G401.6 (cell line): ENCODE results near the gene PRKCB.

Source experiments
- FAIRE-seq: peaks from 2 replicates; lab custom pipeline; 2012; peaks lifted over from hg19 to GRCh38; lab: Jason Lieb, UNC

Gene PRKCB

DNA sequence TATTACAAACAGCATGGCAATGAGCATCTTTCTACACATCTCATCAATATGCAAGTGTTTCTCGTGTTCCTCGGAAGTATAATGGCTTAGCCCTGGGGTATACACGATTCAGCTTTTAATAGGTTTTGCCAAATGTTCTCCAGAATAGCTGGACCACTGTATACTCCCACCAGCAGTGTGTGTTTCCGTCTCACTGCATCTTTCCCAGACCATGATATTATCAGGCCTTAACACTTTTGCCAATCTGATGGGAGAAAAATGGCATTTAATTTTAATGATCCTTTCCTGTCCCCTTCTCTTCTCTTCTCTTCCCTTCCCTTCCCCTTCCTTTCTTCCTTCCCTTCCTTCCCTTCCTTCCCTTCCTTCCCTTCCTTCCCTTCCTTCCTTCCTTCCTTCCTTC, 30.8 kb downstream of the PRKCB start:
- no peak for FAIRE-seq

DNA sequence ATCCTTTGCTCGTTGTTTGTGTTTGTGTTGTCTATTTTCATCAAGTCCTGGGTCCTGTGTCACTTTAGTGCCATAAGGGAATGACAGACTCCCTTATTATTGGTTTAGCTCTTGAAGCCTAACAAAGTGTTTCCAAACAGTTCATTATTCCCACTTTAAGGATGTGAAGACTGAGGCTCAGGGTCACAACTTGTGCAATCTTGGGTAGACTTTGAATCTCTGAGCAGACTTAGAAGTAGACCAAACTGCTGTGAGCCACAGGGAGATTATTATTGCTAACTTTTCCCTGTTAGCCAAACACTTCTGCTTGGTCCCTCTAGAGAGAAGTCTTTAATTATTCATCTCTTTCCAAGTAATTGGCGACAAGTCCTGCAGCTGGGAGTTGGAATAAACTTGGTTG, 31.8 kb downstream of the PRKCB start:
- FAIRE-seq: no peak

DNA sequence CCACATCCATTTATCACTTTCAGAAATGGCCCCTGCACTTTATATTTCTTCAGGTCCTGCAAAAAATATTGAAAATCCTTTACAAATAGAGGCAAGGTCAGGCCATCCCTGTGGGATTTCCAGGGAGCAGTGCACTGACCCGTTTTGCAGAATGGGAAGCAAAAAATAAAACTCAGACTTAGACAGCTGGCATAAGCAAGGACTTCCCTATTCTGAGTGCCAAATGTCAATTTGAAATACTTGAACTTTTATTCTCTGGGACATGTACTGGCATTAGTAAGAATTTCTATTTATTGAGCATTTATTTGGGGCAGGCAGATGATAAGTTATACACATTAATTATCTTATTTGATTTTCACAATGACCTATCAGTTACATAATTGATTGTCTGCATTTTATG, 32.4 kb downstream of the PRKCB start:
- FAIRE-seq: no peak

DNA sequence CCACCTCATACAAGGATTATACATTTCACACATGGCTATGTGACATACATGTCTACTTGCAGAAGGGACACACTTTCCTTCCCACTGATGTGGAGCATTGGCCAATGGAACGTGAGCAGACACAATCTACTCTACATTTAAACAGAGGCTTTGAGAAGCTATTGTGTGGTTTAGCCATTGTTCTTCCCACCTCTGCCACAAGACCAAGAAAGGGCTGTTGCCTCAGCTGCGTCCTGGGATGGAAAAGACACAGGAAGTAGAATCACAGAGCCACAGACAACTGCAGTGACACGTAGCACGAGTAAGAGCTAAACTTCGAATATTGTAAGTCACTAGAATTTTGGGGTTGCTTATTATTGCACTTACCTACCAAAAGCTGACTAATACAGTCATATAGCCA, 33.3 kb downstream of the PRKCB start:
- no peak for FAIRE-seq

DNA sequence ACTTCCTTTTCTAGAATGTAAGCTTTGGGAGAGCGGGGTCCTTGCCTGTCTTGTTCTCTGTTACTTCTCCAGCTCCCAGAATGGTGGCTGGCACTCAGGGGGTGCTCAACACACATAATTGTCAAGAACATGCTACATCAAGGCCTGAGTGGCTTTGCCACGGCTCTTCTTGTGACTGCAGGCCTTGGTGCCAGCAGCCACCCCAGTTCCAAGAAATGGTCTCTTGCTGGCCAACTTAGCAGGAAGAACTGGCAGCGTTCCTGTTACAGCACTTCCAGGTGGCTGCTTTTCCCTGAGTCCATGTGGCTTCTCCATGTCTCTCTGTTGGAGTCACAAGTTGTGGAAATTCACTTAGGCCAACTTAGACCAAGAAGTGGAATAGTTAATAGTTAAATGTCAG, 36.1 kb downstream of the PRKCB start:
- no peak for FAIRE-seq

DNA sequence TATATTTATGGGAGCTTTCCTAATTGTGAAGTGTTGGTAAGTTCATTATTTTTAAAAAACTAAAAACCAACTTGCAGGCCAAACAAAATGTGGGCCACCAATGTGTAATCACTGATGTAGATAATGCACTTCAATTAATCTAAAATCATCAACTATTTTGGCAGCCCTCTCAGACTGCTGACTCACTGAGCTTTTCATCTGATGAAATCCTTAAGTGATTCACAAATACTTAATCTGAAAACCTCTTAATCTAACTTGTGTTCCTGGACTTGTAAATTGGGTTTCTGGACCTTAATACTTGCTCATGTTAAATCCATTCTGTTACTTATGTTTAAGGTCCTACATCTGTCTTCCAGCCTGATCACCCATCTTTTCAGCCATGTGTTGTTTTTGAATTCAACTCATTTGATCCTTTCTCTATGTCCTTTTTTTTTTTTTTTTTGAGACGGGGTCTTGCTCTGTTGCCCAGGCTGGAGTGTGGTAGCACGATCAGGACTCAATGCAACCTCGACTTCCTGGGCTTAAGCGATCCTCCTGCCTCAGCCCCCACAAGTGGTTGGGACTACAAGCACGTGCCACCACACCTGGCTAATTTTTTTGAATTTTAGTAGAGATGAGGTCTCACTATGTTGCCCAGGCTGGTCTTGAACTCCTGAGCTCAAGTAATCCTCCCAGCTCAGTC, 39.0 kb downstream of the PRKCB start:
- FAIRE-seq: no peak

DNA sequence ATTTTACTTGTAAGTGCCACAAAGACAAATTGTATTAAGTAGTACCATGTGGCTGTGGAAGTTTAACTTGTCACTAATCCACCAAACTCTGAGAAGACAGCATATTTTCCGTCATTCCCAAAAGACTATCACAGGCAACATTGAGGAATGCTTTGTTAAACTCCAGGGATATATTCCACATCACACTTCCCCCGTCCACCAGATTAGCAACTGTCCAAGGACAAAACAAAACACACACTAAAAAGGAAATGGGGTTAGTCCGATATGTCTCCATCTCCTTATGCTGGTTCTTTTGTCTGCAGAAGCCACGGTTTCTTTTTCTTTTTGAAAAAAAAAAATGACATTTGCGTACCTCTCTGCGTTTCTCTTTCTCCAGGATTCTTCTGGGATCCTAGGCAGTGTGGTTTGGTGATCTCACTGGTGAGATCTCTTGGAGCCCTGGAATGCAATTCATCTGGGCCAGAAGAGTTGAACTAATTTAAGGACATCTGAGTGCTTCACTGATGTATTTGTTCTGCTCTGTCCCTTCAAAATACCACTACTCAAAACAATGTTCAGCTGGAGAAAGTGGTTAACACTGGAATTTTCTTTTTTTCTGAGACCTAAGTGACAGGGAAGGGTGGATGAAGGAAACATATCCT, 40.6 kb downstream of the PRKCB start:
- FAIRE-seq: no peak

DNA sequence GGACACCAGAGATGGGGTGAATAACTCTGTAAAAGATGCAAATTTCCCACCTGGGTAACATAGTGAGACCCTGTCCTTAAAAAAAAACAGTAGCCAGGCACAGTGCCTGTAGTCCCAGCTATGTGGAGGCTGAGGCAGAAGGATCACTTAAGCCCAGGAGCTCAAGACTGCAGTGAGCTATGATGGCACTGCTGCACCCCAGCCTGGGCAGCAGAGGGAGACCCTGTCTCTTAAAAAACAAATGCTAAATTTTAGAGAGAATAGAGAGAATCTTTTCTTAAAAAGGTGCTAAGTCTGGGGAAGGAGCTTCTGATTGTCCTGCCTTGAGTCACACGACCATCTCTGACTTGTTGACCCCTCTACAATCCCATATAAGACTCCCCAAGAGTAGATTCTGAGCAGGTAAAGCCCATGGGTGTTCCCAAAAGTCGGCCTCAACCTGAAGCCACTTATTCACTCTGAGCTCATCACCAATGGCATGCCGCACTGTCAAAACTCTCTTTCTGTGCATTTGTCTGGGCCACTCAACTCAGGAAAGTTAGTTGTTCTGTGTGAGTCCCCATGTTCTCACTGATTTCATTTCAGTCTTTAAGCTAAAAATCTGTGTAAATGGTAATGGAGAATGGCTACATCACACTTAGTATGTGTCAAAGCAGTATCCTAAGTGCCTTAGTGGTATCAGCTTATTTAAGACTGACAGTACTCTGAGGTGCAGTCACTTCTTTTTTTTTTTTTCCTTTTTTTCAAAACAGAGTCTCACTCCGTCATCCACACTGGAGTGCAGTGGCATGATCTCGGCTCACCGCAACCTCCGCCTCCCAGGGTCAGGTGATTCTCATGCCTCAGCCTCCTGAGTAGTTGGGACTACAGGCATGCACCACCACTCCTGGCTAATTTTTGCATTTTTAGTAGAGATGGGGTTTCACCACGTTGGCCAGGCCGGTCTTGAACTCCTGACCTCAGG, 41.6 kb downstream of the PRKCB start:
- no peak for FAIRE-seq

DNA sequence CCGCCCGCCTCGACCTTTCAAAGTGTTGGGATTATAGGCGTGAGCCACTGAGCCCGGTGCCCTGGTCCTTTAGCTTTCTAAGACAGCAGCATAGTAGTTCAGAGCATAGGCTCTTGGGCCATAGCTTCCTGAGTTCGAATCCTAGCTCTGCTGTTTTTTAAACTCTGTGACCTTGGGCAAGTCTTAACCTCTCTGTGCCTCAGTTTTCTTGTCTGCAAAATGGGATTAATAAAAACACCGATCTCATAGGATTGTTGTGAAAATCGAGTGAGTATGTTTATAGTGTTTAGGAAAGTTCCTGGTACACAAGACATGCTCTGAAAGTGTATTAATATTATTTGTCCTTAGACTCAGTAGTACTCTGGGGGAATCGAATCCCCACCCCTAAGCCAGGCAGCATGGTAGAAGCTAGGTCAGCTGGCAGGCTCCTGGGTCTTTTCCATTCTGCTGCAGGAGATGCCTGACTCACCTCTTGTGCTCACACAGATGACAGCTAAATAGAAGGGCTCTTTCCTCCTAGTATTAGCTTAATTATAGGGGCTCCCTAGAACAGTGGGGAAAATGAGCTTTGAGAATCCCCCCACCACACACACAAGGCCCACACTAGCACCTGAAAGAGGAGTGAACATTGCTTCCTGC, 44.1 kb downstream of the PRKCB start:
- no peak for FAIRE-seq

DNA sequence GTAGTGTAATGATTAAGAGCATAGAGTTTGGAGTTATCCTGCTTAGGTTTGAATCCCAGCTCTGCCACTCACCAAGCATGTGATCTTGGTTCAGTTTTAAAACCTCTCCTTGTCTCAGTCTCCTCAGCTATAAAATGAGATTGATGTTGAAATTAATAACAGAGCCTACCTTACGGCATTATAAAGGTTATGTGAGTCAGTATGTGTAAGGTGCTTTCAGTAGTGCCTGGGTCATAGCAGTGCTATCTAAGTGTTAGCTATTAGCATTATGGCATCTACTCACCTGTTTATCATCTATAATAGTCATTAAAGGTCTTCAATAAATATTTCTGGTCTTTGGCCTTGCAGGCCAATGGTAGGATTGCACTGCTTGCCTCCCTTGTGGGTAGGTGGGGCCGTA, 53.4 kb downstream of the PRKCB start:
- no peak for FAIRE-seq

DNA sequence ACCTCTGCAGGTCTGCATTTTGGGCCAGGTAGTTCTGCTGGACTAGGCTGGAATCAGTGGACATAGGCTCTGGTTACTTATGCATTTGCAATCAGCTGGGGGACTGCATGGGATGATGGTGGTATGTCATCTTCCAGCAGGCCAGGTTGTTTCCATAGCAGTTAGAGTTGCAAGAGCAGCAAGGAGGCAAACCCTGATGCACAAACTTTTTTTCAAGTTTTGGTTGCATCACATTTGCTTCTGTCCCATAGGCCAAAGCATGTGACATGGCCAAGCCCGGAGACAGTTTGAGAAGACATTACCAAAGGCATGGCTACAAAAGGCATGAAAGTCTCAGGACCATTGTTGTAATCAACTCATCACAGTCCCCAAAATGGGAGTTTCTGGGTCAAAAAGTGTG, 58.2 kb downstream of the PRKCB start:
- FAIRE-seq: no peak

DNA sequence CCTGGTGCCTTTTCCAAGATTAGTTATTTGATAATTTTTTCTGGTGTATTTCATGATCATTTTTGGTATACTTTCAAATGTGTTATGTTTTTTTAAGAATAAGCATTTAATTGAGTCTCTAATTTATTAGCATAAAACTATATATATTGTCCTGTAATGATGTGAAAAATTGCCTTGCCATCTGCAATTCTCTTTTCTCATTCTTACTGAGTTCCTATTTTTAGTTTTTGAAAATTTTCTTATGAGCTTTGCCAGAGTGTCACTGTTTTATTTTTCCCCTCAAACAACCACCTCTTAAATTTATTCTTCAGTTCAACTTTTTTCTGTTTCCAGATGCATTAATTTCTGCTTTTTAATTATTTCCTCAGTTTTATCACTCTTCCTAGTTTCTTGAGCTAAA, 59.3 kb downstream of the PRKCB start:
- no peak for FAIRE-seq

DNA sequence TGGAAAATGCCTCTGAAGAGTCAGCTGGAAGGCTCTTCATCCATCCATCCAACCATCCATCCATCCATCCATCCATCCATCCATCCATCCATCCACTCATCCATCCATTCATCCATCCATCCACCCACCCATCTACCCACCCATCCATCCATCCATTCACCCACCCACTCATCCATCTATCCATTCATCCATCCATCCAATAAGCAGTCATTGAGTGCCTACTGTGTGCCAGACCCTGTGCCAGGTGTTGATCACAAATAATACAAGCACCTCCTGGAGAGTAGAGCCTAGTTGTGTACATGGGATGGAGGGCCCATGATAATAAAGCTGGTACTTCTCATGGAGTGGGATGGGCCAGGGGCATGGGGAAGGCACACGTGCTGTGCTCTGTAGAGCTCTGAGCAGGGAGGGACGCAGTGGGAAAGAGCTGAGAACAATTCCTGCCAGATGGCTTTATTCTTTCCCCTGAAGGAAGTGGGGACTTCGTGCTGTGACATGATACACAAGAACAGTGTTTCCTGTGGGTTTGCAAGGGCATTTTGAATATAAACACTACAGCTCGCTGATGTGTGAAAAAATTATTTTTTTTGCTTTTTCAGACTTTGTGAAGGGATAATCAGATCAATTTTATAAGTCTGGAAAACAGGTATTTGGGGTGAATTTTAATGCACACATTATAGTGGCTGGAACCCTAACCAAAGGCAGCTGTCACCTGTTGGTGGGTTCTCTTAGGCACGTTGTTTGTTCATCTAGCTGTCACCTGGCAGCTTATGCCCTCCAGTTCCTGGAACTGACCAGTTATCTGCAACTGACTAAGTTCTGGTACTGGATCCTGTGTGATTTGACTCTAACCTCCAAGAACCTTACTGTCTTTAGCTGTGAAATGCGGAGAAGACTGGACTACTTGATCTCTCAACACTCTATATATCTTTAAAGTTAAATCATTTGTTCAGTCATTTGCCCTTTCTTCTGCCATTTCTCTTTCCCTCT, 61.3 kb downstream of the PRKCB start:
- no peak for FAIRE-seq

DNA sequence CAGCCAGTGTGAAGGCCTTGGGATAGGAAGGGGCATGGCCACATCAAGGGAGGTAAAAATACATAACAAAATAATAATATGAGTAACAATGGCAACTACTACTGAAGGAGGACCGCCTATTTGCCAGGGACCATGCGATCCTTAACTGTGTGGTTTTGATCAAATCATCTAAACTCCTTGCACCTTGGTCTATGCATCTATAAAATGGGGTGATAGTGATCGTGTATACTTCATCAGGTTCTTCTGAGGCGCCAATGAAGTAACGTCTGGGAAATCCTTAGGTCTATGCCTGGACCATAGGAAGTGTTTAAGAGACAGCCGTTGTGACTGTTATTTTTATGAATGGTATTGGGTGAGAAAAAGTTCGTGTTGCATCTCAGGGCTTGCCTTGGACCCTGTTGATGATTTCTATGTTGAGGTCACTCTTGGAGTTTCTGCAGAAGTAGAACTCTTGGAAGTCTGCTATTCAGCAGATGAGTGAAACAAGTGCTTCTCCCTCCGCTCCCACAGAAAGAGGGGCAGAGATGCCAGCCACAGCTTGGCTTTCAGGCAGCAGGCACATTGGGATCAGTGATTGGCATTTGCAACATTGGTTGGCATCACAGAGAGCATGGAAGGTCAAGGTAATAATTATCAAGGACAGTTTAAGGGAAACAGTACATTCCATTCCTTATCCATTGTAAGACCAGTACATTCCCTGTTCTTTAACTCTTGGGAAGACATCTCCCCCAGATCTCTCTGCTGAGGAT, 63.1 kb downstream of the PRKCB start:
- FAIRE-seq: no peak

DNA sequence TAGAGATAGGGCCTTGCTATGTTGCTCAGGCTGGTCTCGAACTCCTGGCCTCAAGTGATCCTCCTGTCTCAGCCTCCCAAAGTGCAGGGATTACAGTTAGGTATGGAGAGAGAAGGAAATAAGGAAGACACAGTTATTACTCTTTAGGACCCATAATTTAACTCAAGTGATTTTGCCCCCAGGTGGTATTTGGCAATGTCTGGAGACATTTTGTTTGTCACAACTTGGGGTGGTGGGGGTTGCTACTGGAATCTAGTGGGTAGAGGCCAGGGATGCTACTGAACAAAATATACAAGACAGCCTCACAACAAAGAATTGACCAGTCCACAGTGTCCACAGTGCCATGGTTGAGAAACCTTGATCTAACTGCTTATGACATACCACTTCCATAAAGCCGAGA, 64.1 kb downstream of the PRKCB start:
- no peak for FAIRE-seq

DNA sequence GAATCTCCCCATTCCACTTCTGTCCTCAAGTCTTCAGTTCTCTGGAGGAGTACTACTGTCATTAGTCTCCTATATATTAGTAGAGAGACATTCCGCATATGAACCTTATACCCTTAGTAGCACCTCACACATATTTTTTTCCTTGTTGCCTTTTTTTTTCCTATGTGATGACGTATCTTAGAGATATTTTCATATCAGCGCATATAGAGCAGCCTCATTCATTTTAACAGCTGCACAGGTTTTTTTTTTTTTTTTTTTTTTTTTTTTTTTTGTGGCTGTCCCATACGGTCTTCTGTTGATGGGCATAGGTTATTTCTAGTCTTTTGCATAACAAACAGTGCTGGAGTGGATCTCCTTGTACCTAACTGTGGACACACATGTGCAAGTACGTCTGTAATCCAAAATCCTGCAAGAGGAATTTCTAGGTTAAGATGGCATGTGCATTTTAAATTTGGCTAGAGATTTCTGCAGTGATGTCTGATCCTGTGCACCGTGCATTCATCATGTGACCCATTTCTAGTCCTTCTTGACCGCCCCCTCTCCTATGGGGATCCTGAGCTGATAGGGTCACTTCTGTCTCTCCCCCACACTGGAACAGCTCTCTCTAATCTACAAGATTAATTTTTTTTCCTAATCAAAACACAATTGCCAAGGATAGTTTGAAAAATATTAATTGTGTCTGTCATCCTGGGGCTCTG, 64.8 kb downstream of the PRKCB start:
- FAIRE-seq: no peak

DNA sequence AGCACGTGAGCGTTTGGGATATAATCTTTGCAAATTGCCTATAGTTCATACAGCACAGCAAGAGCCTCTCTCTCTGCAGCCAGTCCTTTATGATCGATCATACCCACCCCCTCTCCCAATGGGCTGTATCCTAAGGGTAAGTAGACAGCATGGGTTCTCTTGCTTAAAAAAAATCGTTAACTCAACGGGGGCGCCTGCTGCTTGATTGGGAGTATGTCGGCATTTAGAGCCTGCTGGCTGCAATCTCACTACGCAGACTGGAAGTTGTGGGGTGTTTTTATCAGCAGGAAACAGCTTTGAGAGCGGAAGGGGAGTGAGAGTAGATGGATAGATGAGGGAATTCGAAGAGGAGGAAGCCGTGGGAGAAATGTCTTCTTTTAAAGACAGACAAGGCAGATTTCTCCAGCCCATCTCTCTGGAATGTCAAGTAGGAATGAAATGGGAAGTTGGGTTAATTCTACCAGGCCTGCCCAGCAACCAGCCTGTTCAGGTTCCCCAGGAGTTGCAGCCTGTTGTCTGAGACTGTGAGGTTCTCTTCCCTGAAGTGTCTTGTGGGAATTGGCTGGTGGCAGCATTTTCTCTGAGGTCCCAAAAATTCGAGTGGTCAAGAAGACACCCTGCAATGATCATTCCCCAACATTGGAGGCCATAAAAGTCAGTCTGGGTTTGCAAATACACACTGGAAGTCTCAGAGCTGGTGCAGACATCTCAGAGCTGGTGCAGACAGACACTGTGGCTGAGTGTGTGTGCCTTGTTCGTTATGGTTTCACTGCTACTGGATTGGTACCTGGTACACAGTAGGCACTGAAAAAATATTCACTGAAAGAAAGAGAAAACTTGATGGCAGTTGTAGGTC, 65.6 kb downstream of the PRKCB start:
- no peak for FAIRE-seq

DNA sequence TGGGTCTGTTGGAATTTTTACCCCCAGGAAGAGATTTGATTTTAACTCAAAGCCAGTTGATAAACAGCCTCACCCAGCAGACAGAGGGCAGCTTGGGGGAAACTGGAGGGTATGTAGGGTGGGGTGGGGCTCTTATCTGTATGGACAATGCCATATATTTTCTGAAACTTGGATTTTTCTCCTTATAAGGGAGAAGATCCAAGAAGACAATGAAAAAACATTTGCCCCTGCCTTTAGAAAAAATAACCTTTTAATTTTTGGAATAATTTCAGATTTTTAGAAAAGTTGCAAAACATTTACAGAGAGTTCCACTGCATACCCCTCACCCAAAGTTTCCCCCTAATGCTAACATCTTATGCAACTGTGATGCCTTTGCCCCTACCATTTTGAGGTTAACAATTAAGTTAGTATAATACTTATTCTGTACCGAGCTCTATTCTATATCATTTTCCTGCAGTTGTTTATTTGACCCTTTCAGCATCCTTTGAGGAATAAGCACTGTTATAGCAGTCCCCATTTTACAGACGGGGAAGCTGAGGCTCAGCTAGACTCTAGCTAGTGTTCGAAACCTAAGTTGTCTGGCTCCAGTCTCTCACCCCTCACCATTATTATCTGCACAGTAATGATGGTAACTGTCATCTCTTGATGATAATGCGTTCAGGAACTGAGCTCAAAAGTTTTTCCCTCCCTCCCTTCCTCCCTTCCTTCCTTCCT, 66.4 kb downstream of the PRKCB start:
- FAIRE-seq: no peak
